Vagina (tissue), 2 donors: ENCODE results near the gene DPYSL3. TPM values are rescaled to one million over a fixed set of nuclear protein-coding genes. Genes with fewer than 3 reads are reported as not detected.

Source experiments
- DNase-seq, 2 donors: peaks; one replicate each; pipeline ENCODE4 v3.0.0-alpha.2; 2017; ENCODE audit errors: extremely low spot score in 2 of 2
- H3K27ac ChIP-seq: fragments of 200-600 bp; sonication (generic); one replicate; pipeline ENCODE4 v1.5.1; 2019
- H3K27me3 ChIP-seq: fragments of 200-600 bp; sonication (generic); one replicate; pipeline ENCODE4 v1.5.1; 2019
- H3K36me3 ChIP-seq, 2 donors: fragments of 200-600 bp; sonication (generic); one replicate each; pipeline ENCODE4 v1.5.1; 2017 to 2019
- H3K4me1 ChIP-seq: fragments of 200-600 bp; sonication (generic); one replicate; pipeline ENCODE4 v1.5.1; 2019
- H3K4me3 ChIP-seq, 2 donors: fragments of 200-600 bp; sonication (generic); 1 replicate in 1 of 2; 2 replicates in 1 of 2; pipeline ENCODE4 v1.5.1; 2016 to 2019
- H3K9me3 ChIP-seq: fragments of 200-600 bp; sonication (generic); one replicate; pipeline ENCODE4 v1.5.1; 2019
- CTCF ChIP-seq, 3 experiments: fragments of 450-650 bp in 2 of 3; fragments of 200-600 bp in 1 of 3; sonication (generic) in 1 of 3; IDR thresholded peaks; one replicate each; pipeline ENCODE4 v1.5.1; 2017 to 2019; ENCODE audit warnings: antibody characterized with exemption in 3 of 3, mild to moderate bottlenecking in 2 of 3, moderate library complexity in 2 of 3
- POLR2A ChIP-seq, 2 donors: fragments of 450-650 bp; IDR thresholded peaks; one replicate each; pipeline ENCODE4 v1.6.1; 2017; ENCODE audit warnings: antibody characterized with exemption in 2 of 2, mild to moderate bottlenecking in 2 of 2, moderate library complexity in 2 of 2
- POLR2AphosphoS5 ChIP-seq, 2 donors: sonication (generic); formaldehyde crosslinking; IDR thresholded peaks; one replicate each; pipeline ENCODE4 v1.9.0; 2017; ENCODE audit warnings: antibody characterized with exemption in 2 of 2, mild to moderate bottlenecking in 2 of 2, low read depth in 1 of 2; ENCODE audit not compliant: insufficient read depth in 1 of 2
- intact Hi-C: fragments of 100-400 bp; cut with DNase I; formaldehyde crosslinking; loops from one replicate; pipeline ENCODE4 v1.15.1; 2023
- total RNA-seq: library from RNA; depleted of rRNA; stranded (reverse); fragments of >200 nt; gene quantifications from one replicate; pipeline ENCODE4 v1.2.3, GENCODE V29; 2016

DPYSL3 gene
- total RNA-seq, 1 donor from 2014 or later: 68.5 TPM

DNA sequence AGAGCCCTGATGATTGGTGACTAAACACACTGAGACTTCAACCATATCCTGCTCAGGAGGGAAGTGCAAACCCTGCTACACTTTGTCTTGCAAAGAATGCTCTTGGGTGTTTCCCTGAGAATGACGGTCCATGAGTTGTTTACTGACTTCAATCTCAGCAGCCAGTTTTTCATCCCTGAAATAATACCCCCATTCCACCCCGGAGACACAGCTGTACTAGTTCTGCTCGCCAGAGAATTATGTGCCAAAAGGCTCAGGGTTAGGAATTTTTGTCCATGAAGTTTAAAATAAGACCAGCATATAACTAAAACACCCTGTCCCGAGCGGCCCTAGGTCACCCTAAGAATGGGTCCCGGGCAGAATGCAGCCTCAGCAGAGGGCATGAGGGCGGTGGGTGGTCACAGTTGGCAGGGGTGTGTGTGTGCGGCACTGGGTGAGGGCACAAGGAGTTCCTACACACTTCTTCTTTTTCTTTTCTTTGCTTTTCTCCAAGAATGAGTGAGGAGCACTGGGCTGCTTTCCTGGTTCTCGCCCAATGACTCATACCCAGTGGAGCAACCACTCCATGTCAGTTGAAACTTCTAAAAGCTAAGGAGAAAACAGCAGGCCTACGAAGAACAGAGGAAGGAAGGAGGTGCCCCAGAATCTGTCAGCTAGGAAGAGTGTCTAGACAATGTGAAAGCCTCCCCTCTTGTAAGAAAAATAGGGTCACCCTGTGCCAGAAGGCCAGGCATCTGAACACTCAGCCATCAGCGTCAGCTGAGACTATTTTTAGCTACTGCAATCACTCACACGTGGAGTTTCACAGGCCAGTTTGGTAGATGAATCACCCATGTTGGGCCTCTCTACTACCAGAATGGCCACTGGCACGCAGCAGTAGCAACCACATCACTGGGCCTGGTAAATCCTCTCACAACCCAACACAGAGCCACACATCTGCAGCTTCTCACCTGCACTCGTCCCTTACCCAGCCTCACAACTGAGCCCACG, 105.9 kb downstream of the DPYSL3 start:
- intact Hi-C loops: loop anchor here (5.0 kb wide), 1 partner anchor 48 kb away; no protein-coding TSS in a partner anchor

GRCh38 chr5:147400881-147401280, 109.0 kb downstream of the DPYSL3 start:
- intact Hi-C loops: loop anchor here (5.0 kb wide), 1 partner anchor 51 kb away; no protein-coding TSS in a partner anchor
- Histone ChIP-seq H3K9me3 (no peaks in the 10 kb centered on the region), H3K27me3 (no peaks in the 10 kb centered on the region), H3K27ac (no peak overlapping the region), H3K4me3 (no peak overlapping the region), H3K36me3 (peaks cover 0 to 26% of the 10 kb centered on the region in 2 donors), H3K4me1 (peaks cover 25% of the 10 kb centered on the region)
- no peak for TF ChIP-seq CTCF (IDR thresholded peaks at IDR 0.05)
- TF ChIP-seq POLR2AphosphoS5 (IDR thresholded peaks at IDR 0.05; ENCODE audit: insufficient read depth in 1 of 2, low read depth in 1 of 2): no peak
- no peak for TF ChIP-seq POLR2A (IDR thresholded peaks at IDR 0.05)
- no peak for DNase-seq

More for the DNA sequence above, 105.9 kb downstream of the DPYSL3 start:
- Histone ChIP-seq H3K9me3 (no peaks in the 10 kb centered on the region), H3K27ac (peak overlapping the region; percentile 98), H3K27me3 (no peaks in the 10 kb centered on the region), H3K36me3 (peaks cover 0 to 26% of the 10 kb centered on the region in 2 donors), H3K4me3 (no peak overlapping the region), H3K4me1 (peaks cover 25% of the 10 kb centered on the region)
- peak in 1 of 2 donors; percentile 96 for DNase-seq
- TF ChIP-seq POLR2AphosphoS5 (IDR thresholded peaks at IDR 0.05; ENCODE audit: insufficient read depth in 1 of 2, low read depth in 1 of 2): peak in 1 of 2 donors; percentile 74
- no peak for TF ChIP-seq CTCF (IDR thresholded peaks at IDR 0.05)
- no peak for TF ChIP-seq POLR2A (IDR thresholded peaks at IDR 0.05)

GRCh38 chr5:147400126-147400809, 109.6 kb downstream of the DPYSL3 start:
- no peaks in the 10 kb centered on the region for H3K27me3 ChIP-seq
- no peak for DNase-seq
- peaks cover 0 to 26% of the 10 kb centered on the region in 2 donors for H3K36me3 ChIP-seq
- no peak overlapping the region for H3K4me3 ChIP-seq
- H3K4me1 ChIP-seq: peaks cover 25% of the 10 kb centered on the region
- no peak for TF ChIP-seq POLR2A (IDR thresholded peaks at IDR 0.05)
- TF ChIP-seq POLR2AphosphoS5 (IDR thresholded peaks at IDR 0.05; ENCODE audit: insufficient read depth in 1 of 2, low read depth in 1 of 2): no peak
- no peak for TF ChIP-seq CTCF (IDR thresholded peaks at IDR 0.05)
- no peaks in the 10 kb centered on the region for H3K9me3 ChIP-seq
- no peak overlapping the region for H3K27ac ChIP-seq
- intact Hi-C loops: loop anchor here (5.0 kb wide), 1 partner anchor 52 kb away; no protein-coding TSS in a partner anchor

GRCh38 chr5:147398860-147399259, 111.0 kb downstream of the DPYSL3 start:
- TF ChIP-seq POLR2A (IDR thresholded peaks at IDR 0.05) (no peak), CTCF (IDR thresholded peaks at IDR 0.05) (no peak), POLR2AphosphoS5 (IDR thresholded peaks at IDR 0.05; ENCODE audit: insufficient read depth in 1 of 2, low read depth in 1 of 2) (no peak)
- DNase-seq: no peak
- Histone ChIP-seq H3K9me3 (no peaks in the 10 kb centered on the region), H3K27me3 (no peaks in the 10 kb centered on the region), H3K36me3 (peaks cover 0 to 28% of the 10 kb centered on the region in 2 donors), H3K4me3 (no peak overlapping the region), H3K27ac (no peak overlapping the region), H3K4me1 (peaks cover 12% of the 10 kb centered on the region)
- intact Hi-C loops: no loop called here
